Effector memory CD4-positive, alpha-beta T cell (primary cell): ENCODE measurements around the gene SLC4A5.

Source experiments
- DNase-seq, 3 donors: peaks; one replicate each; pipeline ENCODE4 v3.0.0-alpha.2; 2020
- H3K27ac ChIP-seq: 2 replicates; pipeline ENCODE4 v1.7.0; 2013; ENCODE audit warnings: mild to moderate bottlenecking, low read length, moderate library complexity; ENCODE audit not compliant: insufficient read depth, poor library complexity, severe bottlenecking
- H3K27me3 ChIP-seq: replicated peaks from 2 replicates; pipeline ENCODE4 v1.7.0; 2013; ENCODE audit warnings: mild to moderate bottlenecking, low read length; ENCODE audit not compliant: insufficient read depth, control insufficient read depth, poor library complexity, severe bottlenecking
- H3K36me3 ChIP-seq: 2 replicates; pipeline ENCODE4 v1.7.0; 2013; ENCODE audit warnings: mild to moderate bottlenecking, low read length, moderate library complexity; ENCODE audit not compliant: control insufficient read depth, insufficient read depth
- H3K4me1 ChIP-seq: 2 replicates; pipeline ENCODE4 v1.7.0; 2013; ENCODE audit warnings: low read length, mild to moderate bottlenecking; ENCODE audit not compliant: control insufficient read depth, insufficient read depth, poor library complexity, severe bottlenecking
- H3K4me3 ChIP-seq: 2 replicates; pipeline ENCODE4 v1.7.0; 2013; ENCODE audit warnings: low read length, low read depth, mild to moderate bottlenecking; ENCODE audit not compliant: insufficient read depth, poor library complexity, severe bottlenecking
- H3K9me3 ChIP-seq: 2 replicates; pipeline ENCODE4 v1.7.0; 2013; ENCODE audit warnings: mild to moderate bottlenecking, low read length, moderate library complexity; ENCODE audit not compliant: control insufficient read depth

The SLC4A5 gene

DNA sequence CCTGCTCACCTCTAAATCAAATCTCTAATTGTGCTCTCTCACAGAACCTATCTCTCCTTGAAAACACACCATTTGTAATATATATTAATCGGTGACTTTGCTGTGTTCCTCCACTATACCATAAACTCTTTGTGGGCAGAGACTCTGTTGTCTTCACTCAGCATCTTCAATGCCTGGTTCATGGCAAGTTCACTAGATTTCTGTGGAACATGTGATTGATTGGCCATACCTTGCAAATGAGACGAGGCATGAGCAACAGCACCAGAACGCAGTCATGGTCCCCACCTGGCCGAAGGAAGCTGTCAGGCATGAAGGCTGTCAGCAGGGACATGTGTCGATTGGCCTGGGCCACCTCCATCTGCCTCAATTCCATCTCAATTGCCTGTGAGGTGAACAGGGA lies 25.3 kb upstream of the SLC4A5 start:
- DNase-seq: no peak
- Histone ChIP-seq H3K27me3 (no peaks in the 10 kb centered on the region), H3K9me3 (no peaks in the 10 kb centered on the region), H3K4me3 (no peak overlapping the region), H3K4me1 (no peaks in the 10 kb centered on the region), H3K36me3 (peaks cover 75% of the 10 kb centered on the region), H3K27ac (no peak overlapping the region)

GRCh38 chr2:74367789-74368188 lies 24.6 kb upstream of the SLC4A5 start:
- Histone ChIP-seq H3K9me3 (no peaks in the 10 kb centered on the region), H3K36me3 (peaks cover 82% of the 10 kb centered on the region)

GRCh38 chr2:74366036-74366435 lies 22.8 kb upstream of the SLC4A5 start:
- DNase-seq: no peak
- Histone ChIP-seq H3K4me1 (no peaks in the 10 kb centered on the region), H3K27me3 (no peaks in the 10 kb centered on the region), H3K36me3 (peaks cover 94% of the 10 kb centered on the region), H3K4me3 (no peak overlapping the region), H3K9me3 (no peaks in the 10 kb centered on the region), H3K27ac (no peak overlapping the region)

More at GRCh38 chr2:74367789-74368188, 24.6 kb upstream of the SLC4A5 start:
- Histone ChIP-seq H3K4me3 (no peak overlapping the region), H3K27ac (no peak overlapping the region), H3K27me3 (no peaks in the 10 kb centered on the region), H3K4me1 (no peaks in the 10 kb centered on the region)
- no peak for DNase-seq

DNA sequence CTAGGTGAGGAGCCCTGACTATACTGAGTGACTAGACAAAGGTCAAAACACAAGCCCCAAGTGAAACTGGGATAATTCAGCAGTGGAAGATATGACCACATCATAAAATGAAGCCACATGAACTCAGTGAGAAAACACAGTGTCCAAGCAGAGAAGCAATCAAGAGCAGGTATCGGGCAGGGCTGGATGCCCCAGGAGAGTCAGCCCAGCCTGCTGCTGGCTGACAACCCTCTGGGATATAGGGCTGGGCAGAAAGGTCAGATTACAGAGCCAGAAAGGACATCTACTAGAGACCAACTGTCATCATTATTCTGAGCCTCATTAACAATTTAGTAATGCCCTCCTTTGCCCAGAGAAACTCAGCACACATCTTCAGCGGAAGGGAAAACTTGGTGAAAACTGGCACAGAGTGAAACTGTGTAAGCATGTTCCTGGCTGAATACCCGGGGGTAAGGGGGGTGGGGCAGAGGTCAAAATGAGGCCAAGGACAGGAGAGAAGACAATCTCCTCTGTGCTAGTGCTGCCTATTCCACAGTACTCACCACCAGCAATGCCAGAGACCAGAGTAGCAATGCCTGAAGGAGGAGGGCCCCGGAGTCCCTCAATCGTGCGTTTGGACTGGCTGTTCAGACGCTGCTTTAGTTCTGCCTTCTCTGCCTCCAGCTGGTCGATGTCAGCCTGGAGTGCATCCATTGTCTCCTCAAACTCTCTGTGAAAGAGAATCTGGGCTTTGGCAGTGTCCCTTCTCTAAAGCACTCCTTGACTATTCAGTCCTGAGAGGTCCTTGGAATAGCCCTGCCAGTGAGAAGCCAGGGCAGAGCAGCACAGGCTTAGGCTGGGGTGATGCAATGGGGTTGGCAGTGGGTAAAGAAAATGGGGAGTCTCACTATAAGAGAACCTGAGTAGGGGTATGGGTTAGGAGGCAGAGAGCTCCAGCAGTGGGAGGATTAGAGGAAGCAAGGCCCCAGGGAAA lies 21.6 kb upstream of the SLC4A5 start:
- Histone ChIP-seq H3K4me3 (no peak overlapping the region), H3K36me3 (peaks cover 94% of the 10 kb centered on the region), H3K9me3 (no peaks in the 10 kb centered on the region), H3K27me3 (no peaks in the 10 kb centered on the region), H3K4me1 (no peaks in the 10 kb centered on the region), H3K27ac (no peak overlapping the region)
- DNase-seq: no peak

DNA sequence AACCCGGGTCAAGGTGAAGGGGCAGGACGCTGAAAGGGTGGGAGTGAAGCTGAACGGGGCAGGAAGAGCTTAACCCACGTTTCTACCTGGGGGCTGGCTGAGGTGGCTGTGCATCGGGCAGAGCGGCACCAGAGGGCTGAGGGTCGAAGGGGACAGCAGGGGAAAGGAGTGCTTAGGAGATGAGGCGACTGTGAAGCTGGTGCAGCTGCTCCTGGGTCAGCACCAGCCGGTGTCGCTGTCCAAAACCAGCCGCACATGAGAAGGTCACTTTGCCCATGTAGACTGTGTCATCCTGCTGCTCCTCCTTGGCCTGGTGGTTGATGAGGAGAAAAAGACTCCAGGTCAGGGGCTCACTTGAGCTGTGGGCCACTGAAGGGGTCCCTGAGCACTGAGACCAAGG lies 18.1 kb upstream of the SLC4A5 start:
- Histone ChIP-seq H3K4me1 (no peaks in the 10 kb centered on the region), H3K9me3 (no peaks in the 10 kb centered on the region), H3K27ac (no peak overlapping the region), H3K4me3 (no peak overlapping the region), H3K27me3 (no peaks in the 10 kb centered on the region), H3K36me3 (peaks cover 83% of the 10 kb centered on the region)
- DNase-seq: no peak

DNA sequence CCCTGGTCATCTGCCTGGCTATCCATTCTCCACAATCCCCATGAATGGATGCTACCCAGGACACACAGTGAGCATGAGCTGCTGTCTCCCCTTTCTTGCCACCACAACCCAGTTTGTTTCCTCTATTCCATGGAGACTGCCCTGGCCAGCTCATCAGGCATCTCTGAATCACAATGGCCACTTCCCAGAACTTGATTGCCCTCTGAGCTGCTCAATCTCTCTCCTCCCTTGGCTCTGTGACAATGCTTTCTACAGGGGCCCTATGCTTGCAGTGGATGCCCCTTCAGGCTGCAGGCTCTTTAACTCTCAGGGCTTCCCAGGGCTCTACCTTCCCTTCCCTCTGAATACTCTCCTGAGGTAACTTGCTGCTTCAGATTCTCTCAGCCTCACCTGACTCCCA lies 14.4 kb upstream of the SLC4A5 start:
- peaks cover 49% of the 10 kb centered on the region for H3K36me3 ChIP-seq
- H3K4me3 ChIP-seq: no peak overlapping the region
- H3K27me3 ChIP-seq: no peaks in the 10 kb centered on the region
- H3K27ac ChIP-seq: no peak overlapping the region
- DNase-seq: no peak
- no peaks in the 10 kb centered on the region for H3K4me1 ChIP-seq
- no peaks in the 10 kb centered on the region for H3K9me3 ChIP-seq

GRCh38 chr2:74349889-74350288 lies 6.7 kb upstream of the SLC4A5 start:
- no peaks in the 10 kb centered on the region for H3K9me3 ChIP-seq
- DNase-seq: no peak
- H3K4me3 ChIP-seq: no peak overlapping the region
- H3K4me1 ChIP-seq: no peaks in the 10 kb centered on the region
- no peak overlapping the region for H3K27ac ChIP-seq
- no peaks in the 10 kb centered on the region for H3K36me3 ChIP-seq
- H3K27me3 ChIP-seq: no peaks in the 10 kb centered on the region

DNA sequence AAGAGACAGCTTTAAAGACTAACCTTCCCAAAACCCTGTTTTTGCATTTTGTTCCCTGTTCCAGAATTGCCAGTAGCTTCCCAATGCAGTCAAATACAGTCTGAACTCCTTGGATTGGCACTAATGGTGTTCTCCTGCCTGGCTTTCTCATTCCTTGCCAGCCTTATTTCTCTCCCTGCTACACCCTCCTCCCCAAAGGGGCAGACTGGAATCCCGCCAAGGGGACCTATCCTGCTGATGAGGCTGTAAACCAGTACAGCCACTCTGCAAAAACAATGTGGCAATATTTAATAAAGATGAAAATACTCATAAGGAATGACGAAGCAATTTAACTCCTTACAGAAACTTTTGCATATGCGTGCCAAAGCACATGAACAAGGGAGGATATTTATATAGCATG lies 4.5 kb upstream of the SLC4A5 start:
- Histone ChIP-seq H3K27me3 (no peaks in the 10 kb centered on the region), H3K27ac (no peak overlapping the region), H3K36me3 (no peaks in the 10 kb centered on the region), H3K4me3 (no peak overlapping the region), H3K9me3 (no peaks in the 10 kb centered on the region), H3K4me1 (no peaks in the 10 kb centered on the region)
- DNase-seq: no peak

GRCh38 chr2:74347303-74347702 lies 4.1 kb upstream of the SLC4A5 start:
- Histone ChIP-seq H3K9me3 (no peaks in the 10 kb centered on the region), H3K4me1 (no peaks in the 10 kb centered on the region), H3K27me3 (no peaks in the 10 kb centered on the region), H3K36me3 (no peaks in the 10 kb centered on the region), H3K4me3 (no peak overlapping the region), H3K27ac (no peak overlapping the region)
- DNase-seq: no peak

GRCh38 chr2:74345272-74345943 lies 2.2 kb upstream of the SLC4A5 start:
- H3K4me3 ChIP-seq: no peak overlapping the region
- no peak overlapping the region for H3K27ac ChIP-seq
- no peak for DNase-seq
- H3K4me1 ChIP-seq: no peaks in the 10 kb centered on the region
- H3K27me3 ChIP-seq: no peaks in the 10 kb centered on the region
- H3K9me3 ChIP-seq: no peaks in the 10 kb centered on the region
- no peaks in the 10 kb centered on the region for H3K36me3 ChIP-seq
